ENCODE results near the gene DLEC1.

DNA sequence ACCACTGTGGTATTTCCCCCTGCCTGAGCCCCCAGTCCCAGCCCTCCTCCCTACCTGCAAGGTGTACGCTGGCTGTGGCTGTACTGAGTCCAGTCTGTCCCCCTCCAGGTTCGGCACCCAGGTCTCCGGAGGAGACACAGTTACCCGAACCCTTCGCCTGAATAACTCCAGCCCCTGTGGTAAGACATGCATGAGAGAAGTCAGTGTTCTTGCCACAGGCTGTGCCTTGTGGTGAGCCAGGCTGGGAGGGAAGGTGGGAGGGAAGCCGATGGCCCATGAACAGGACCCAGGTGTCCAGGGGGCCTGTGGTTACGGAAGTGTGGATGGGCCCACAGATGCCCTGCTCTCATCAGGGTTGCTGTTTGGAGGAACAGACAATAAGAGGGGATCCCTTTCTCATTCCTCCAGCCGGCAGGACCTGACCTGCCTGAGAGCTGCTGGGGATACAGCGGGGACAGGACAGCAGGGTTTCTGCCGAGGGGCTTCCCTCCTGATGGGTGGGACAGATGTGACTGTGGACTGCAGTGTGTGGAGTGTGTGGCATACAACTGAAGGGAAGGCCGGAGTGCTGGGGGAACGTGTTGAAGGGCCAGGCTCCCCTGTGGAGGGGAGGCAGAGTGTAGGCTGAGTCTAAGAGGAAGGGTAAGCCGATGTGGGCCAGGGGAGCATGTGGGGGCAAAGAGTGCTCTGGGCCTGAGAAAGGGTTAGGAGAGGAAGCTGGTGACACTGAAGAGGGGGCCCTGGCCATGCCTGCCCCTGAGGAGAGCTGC lies 76.1 kb downstream of the DLEC1 start:
- TF ChIP-seq, protein P1, sequence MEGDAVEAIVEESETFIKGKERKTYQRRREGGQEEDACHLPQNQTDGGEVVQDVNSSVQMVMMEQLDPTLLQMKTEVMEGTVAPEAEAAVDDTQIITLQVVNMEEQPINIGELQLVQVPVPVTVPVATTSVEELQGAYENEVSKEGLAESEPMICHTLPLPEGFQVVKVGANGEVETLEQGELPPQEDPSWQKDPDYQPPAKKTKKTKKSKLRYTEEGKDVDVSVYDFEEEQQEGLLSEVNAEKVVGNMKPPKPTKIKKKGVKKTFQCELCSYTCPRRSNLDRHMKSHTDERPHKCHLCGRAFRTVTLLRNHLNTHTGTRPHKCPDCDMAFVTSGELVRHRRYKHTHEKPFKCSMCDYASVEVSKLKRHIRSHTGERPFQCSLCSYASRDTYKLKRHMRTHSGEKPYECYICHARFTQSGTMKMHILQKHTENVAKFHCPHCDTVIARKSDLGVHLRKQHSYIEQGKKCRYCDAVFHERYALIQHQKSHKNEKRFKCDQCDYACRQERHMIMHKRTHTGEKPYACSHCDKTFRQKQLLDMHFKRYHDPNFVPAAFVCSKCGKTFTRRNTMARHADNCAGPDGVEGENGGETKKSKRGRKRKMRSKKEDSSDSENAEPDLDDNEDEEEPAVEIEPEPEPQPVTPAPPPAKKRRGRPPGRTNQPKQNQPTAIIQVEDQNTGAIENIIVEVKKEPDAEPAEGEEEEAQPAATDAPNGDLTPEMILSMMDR (conservative IDR thresholded peaks at IDR 0.05 in 1 of 2, IDR thresholded peaks at IDR 0.05 in 1 of 2; ENCODE audit: low read depth in 1 of 2, low read length in 2 of 2), result no peak
- TF ChIP-seq EZH2 (IDR thresholded peaks at IDR 0.05; ENCODE audit: low read length, missing control alignments), result no peak
